NCI-H345 treated with DMSO at 0.1 percent for 48 hours (cell line): Measurements from ENCODE around the gene CD300A.

Source experiments
- DNase-seq: peaks from one replicate; lab custom pipeline; 2025; ENCODE audit not compliant: unreplicated experiment; lab: John Stamatoyannopoulos, UW

The CD300A gene

DNA sequence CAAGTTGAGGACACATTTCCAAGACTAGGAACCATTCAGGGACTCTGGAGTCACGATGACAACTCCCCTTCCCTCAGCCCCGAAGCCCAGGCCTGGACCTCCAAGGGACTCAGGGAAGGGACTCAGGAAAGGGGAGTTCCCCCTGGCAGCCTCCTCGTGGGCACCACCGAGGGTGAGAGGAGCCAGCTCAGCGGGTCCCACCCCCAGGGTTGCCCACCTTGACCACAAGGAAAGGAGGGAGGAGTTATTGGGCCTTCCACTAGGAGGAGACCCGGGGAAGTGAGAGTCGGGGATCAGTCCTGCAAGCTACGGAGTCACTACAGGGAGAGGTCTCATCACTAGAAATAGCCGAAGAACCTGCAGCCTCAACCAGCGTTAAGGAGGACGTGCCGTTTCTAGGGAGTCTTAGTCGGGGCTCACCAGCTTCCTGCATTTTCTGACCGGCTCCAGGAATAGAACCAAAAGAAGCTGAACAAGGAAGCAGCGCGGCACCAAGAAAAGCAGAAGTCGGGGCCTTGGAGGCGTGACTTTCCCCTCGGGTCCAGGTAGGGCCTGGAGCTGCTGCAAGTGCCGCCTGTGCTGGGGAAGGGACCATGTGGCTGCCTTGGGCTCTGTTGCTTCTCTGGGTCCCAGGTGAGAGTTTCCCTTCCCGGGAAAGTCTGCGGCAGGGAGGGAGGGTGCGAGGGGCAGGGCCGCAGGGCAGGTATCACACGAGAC, at the start of gene CD300A:
CD300A (plus strand) TSS at position 524 of the 717 bp plus-strand sequence; CDS start at position 594, 70 bp downstream.
- DNase-seq: no peak

DNA sequence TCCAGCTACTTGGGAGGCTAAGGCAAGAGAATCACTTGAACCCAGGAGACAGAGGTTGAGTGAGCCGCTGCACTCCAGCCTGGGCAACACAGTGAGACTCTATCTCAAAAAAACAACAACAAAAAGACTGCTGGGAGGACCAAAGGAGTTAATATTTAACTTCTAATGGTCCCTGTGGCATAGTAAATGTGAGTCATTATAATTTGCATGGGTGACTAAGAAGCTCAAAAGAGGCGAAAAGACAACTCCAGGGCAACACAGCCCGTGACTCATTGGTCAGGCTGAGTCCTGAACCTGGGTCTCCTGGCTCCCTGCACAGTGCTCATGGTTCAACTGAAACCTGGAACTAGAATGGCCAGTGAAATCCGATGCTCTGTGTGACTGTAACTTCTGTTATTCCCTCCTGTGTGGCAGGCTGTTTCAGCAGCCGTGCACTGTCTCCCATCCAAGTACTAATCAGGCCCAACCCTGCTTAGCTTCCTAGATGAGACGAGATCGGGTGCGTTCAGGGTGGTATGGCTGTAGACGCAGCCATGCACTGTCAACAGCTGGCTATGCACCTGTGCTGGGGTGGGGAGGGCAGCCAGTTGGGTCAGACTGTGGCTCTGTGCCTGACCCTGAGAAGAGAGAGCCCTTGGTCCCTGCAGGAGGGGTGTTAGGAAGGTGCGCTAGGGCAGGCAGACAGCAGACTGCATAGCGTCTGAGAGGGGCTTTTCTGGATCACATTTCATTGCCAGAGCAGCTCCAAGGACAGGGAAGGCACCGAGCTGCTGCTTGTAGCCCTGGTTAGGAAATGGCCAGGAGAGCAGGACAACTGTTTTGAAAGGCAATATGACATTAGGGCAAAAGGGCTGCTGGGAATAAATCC, 49.0 kb upstream of the CD300A start:
- DNase-seq: no peak

GRCh38 chr17:74419928-74420411, 46.5 kb upstream of the CD300A start:
- DNase-seq: no peak

- DNase-seq: no peak
Measured at GRCh38 chr17:74424117-74424516, 42.3 kb upstream of the CD300A start.

DNA sequence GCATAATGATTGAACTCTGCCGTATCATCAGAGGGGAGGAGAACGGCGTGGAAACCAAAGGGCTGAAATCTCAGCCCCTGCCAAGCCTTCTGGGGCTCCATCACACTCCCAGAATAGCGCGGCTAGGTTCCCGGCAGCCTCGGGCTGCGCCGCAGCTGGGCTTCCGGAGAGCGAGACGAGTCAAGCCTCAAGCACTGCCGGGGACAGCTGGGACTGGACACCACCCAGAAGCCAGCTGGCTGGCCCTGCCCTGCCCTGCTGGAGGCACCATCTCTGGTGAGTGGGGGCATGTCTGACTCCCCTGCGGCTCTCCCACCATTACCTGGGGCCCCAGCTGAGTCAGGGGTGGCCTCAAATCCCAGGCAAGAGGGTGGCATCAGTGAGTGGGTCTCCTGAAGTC, 41.8 kb upstream of the CD300A start:
- DNase-seq: no peak

DNA sequence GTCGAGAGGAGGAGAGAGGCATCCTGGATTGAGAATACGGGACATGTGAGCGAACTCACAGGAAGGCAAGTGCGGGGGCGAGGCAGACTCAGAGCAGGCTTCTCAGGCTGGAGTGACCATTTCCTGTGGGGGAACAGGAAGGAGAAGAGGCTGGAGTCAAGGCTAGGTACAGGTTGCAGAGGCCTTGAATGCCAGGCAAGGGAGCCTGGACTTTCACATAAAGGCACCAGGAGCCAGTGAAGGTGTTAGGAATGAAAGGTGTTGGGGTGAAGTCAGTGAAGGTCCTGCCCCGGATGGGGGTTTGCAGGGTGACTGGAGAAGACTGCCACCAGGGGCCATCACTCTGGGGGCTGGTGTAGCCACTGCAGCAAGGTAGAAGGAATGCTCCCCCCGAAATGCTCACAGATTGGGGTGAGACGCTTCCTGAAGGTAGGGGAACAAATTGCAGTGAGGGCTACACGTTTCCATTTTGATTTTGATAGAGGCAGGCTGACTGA, 39.8 kb upstream of the CD300A start:
- DNase-seq: no peak

- no peak for DNase-seq
Measured at GRCh38 chr17:74427048-74427762, 39.2 kb upstream of the CD300A start.

DNA sequence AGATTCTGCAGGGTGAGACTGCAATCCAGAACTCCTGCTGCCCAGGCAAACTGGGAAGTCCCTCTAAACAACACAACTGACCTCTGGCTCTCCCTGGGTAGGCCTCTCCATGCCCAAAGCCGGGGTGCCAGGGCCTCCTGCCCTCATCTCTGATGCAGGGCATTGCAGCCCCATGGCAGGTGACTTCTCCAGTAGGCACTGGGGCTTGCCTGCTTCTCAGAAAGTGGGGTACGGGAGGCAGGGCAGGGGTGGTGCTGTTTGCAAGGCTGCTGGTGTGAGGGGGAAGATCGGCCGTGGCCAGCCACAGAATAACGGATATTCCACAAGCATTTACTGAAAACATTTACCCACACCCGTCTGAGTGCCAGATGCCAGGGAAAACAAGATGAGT, 38.7 kb upstream of the CD300A start:
- DNase-seq: no peak

- DNase-seq: no peak
Measured at GRCh38 chr17:74429604-74430384, 36.6 kb upstream of the CD300A start.

- no peak for DNase-seq
Measured at GRCh38 chr17:74430385-74430705, 36.1 kb upstream of the CD300A start.

- peak; percentile 85 for DNase-seq
Measured at GRCh38 chr17:74430706-74431567, 35.5 kb upstream of the CD300A start.

GRCh38 chr17:74431568-74432423, 34.6 kb upstream of the CD300A start, which contains the start of gene GPRC5C:
TSS of gene GPRC5C (plus strand) at chr17:74432088. CDS start at chr17:74439777, 7,689 bp downstream.
- DNase-seq: peak; percentile 72

DNA sequence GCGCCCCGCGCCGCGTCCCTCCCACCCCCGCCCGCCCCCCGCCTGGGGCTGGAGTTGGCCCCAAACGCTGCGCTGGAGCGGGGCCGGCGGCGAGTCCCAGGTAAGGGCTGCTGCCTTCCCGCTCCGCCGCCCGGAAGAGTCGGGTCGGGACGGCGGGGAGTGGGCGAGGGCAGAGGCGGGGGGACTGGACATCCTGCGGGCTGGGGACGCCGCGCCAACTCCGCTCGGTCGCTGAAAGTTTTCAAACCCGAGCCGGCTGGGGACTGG, 34.1 kb upstream of the CD300A start:
- DNase-seq: no peak

DNA sequence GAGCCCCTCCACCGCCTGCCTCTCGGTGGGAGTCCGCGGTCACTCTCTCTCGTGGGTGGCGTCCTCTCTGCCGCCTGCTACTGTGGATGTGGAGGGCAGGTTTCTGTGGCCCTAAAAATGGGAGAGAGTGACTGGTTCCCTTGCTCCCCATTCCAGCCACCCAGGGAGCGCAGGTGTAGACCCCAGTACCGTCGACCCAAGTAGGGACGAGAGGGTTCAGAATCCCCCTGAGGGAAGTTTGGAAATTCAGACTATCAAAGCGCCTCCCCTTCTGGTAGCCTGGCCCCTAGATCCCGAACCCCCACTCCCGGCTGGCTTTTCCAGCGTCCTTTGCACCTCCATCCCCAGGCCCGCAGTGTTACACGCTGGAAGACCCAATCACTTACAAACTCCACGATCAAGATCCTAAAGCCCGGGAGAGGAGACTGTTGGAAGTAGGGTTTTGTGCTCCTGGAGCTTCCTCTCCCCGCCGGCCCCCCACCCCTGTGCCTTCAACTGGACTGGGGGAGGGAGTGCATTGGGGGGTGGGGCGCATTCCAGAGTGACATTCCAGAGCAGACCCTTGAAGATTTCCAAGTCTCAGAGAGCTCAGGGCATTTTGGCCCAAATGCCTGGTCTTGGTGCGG, 33.6 kb upstream of the CD300A start:
- no peak for DNase-seq

DNA sequence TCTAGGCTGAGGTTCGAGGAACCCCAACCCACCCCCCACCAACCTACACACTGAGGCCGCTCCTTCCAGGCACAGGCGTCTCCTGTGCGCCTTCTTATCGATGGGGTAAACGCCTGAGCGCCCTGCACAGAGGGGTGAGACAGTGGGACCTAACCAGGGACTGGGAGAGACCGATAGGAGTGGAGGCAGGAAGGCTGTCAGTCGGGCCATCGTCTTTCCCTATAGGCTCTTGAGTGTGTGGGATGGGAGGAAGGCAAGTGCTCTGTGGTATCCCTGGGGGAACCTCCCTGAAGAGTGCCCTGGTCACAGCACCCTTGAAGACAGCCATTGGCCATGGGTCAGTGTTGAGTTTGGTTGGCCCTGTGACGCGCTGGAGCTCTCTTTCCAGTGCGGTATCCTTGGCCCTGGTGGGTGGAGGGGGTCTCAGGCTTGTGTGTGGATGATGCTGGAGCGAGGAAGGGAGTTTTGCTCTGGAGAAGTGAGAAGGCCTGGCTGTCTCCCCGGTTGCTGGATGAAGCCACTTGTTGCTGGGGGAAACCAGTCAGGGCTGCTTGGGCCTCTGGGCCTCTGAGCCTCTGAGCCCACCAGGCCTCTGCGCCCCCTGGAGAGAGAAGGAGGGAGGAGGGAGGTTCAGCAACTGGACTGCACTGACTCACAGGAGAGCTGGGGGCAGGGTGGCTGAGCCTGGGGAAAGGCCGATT, 32.9 kb upstream of the CD300A start:
- DNase-seq: no peak

GRCh38 chr17:74435775-74436359, 30.6 kb upstream of the CD300A start:
- DNase-seq: no peak

- no peak for DNase-seq
Measured at GRCh38 chr17:74437702-74438101, 28.7 kb upstream of the CD300A start.
